Measurements from ENCODE around the gene OLIG1. TPM values are rescaled to one million over a fixed set of nuclear protein-coding genes. Genes with fewer than 3 reads are reported as not detected.

The OLIG1 gene
- total and polyA plus RNA-seq, 2 of the 13 experiments (the other 11 are each of a cell fraction or from before 2014, with no cell fraction given): not detected

DNA sequence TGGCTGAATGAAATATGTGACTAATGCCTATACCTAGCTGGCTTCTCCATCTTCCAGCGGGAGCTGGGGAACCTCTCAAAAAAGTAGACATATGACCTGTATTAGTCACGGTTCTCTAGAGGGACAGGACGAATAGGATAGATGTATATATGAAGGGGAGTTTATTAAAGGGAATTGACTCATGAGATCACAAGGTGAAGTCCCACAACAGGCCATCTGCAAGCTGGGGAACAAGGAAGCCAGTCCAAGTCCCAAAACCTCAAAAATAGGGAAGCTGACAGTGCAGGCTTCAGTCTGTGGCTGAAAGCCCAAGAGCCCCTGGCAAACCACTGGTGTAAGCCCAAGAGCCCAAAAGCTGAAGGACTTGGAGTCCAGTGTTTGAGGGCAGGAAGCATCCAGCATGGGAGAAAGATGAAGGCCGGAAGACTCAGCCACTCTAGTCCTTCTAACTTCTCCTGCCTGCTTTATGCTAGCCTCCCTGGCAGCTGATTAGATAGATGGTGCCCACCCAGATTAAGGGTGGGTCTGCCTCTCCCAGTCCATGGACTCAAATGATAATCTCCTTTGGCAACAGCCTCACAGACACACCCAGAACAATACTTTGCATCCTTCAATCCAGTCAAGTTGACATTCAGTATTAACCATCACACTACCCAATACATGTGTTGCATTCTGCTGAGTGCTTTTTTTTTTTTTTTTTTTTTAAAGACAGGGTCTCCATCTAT, 19.6 kb downstream of the OLIG1 start:
- in situ Hi-C loops (cut with HindIII; ENCODE audit: extremely low pct_ligation_motif_present, low pct_unique_long_range_greater_than_20kb) (no loop called here), intact Hi-C loops (cut with micrococcal nuclease; ENCODE audit: unreplicated experiment) (no loop called here)
- Histone ChIP-seq H3K36me3 (replicated peaks in 1 of 2; ENCODE audit: control insufficient read depth in 1 of 2, insufficient read depth in 2 of 2, low read length in 2 of 2) (no peaks in the 10 kb centered on the region), H3K9me3 (ENCODE audit: low read length) (no peaks in the 10 kb centered on the region), H4K20me1 (ENCODE audit: insufficient read depth, low read length) (no peaks in the 10 kb centered on the region), H3K4me3 (replicated peaks in 1 of 3; ENCODE audit: insufficient read depth in 1 of 3, low read depth in 2 of 3, low read length in 3 of 3) (no peak overlapping the region), H3K79me2 (ENCODE audit: insufficient read depth, low read length) (no peaks in the 10 kb centered on the region), H3K4me1 (ENCODE audit: insufficient read depth, low read length) (no peaks in the 10 kb centered on the region), H2AFZ (ENCODE audit: low read length) (no peak overlapping the region), H3K4me2 (ENCODE audit: low read depth, low read length) (no peak overlapping the region), H3K27me3 (ENCODE audit: control insufficient read depth in 1 of 2, insufficient read depth in 2 of 2, low read length in 2 of 2) (peaks cover 1 to 21% of the 10 kb centered on the region in 2 experiments; a peak in 3 of 5 replicates), H3K9ac (ENCODE audit: insufficient read depth, low read depth, low read length) (no peak overlapping the region), H3K27ac (ENCODE audit: extremely low read length, insufficient read depth, low read length) (no peak overlapping the region)
- DNase-seq (ENCODE audit: low spot score) (no peak), FAIRE-seq (no peak), ATAC-seq (no peak)
- ChIA-PET POLR2A (no interaction called here), CTCF (ENCODE audit: low intra/inter-chr PET ratio, low total read pairs) (no interaction called here)
- 4% methylated on average over 3 of the region's 4 CpGs for WGBS (ENCODE audit: low lambda C conversion rate)
- BruUV-seq (replicated peaks): no TSS peak
- TF ChIP-seq KIAA2018 (CRISPR knock-in tag; IDR thresholded peaks at IDR 0.05; ENCODE audit: borderline replicate concordance) (no peak), SNAPC2 (CRISPR knock-in tag; IDR thresholded peaks at IDR 0.05) (no peak), ATF1 (CRISPR knock-in tag; IDR thresholded peaks at IDR 0.05) (no peak)

All from HepG2 (cell line).